GM15510 (cell line): Measurements from ENCODE around the gene FBXO34.

Experiments
- POLR2A ChIP-seq: IDR thresholded peaks from 3 replicates; pipeline ENCODE4 v1.6.1; 2011; ENCODE audit warnings: borderline replicate concordance; ENCODE audit not compliant: insufficient read length; ENCODE audit errors: extremely low read depth

FBXO34 gene

GRCh38 chr14:55399852-55400251 lies 128.6 kb downstream of the FBXO34 start:
- TF ChIP-seq POLR2A = no peak

GRCh38 chr14:55401751-55402150 lies 130.5 kb downstream of the FBXO34 start:
- no peak for TF ChIP-seq POLR2A
